DLD1 (cell line): ENCODE data around the gene ADD1.
"Not testable (repeated sequence)": the region's sequence is repeated elsewhere in the genome, so short reads cannot be mapped to it uniquely, and the experiment has no call there.

ENCODE experiments used
- in situ Hi-C: cut with HindIII; loops from 2 replicates; pipeline ENCODE4 v1.10.0; 2017; ENCODE audit warnings: low sequenced_read_pairs

Gene ADD1

DNA sequence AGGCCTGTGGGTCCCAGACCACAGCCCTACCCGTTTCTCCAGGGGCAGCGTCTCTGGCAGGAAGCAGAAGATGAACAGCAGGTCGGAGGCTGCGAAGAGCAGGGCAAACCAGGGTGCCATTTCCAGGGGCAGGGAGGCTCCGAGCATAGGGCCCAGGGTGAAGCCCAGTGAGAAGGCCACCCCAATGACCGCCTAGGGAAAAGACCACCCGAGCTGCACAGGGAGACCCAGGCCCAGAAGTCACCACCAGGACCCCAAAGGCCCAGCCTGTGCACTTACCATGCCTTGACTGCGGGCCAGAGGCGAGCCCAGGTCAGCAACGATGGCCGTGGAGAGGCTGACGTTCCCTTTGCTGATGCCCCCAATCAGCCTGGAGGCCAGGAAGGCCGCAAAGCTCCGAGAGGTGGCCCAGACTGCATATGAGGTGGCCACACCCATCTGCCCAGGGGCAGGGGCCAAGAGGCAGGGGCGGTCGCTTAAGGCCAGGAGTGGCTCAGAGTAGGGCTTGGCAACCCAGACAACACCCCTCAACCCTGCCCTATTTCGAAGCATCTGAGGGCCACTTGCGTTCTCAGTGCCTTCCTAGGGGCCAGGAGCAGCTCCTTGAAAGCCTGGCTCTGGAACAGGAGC, 88.8 kb downstream of the ADD1 start:
- in situ Hi-C loops = no loop called here

DNA sequence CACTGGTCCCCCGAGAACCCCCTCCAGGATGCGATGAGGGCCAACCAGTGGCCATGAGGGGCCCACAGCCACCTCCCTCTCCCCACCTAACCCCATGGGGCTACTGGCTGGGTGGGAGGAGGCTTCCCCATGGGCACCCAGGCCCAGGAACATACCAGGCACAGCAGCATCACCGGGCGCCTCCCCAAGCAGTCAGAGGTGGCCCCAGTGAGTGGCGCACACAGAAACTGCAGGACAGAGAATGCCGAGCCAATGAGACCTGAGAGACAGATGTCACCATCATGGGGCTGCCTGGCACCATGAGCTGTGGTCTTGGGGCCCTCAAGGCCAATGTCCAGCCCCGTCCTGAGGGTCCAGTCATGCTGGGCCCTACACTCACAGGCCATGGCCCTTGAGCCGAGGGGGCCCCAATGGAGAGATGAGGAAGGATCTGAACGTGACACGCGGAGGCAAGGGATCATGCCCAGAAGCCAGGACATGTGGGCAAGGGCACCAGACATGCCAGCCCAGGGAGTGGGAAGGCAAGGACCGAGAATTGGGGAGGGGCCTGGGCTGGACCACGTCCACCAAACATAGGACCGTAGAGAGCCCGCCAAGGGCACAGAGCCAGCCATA, 89.4 kb downstream of the ADD1 start:
- in situ Hi-C loops = no loop called here

GRCh38 chr4:2933566-2934076, 90.0 kb downstream of the ADD1 start:
- in situ Hi-C loops = no loop called here

DNA sequence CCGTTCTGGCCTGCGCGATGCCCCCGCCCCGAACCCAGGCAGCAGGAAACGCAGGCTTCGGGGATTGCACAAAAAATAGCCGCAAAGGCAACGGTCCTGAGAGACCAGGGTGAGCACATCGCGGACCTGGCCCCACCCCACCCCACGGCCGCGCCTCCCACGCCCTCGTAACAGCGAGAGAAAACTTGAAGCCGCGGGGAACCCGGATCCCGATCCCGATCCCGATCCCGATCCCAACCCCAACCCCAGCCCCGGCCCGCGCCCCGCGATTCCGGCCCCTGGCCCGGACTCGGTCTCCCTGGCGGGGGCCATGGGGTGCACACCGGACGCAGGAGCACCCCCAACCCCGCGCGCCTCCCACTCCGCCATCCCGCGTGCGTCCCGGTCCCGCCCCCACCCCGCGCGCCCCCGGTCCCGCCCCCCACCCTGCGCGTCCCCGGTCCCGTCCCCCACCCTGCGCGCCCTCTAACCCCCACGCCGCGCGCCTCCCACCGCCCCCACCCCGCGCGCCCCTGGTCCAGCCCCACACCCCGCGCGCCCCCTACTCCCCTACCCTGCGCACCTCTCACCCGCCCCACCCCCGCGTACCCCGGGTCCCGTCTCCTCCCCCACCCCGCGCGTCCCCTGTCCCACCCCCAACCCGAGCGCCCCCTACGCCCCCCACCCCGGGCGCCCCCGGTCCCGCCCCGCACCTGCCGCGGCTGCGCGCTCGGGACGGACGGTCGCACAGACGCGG, 90.6 kb downstream of the ADD1 start:
- in situ Hi-C loops = no loop called here

DNA sequence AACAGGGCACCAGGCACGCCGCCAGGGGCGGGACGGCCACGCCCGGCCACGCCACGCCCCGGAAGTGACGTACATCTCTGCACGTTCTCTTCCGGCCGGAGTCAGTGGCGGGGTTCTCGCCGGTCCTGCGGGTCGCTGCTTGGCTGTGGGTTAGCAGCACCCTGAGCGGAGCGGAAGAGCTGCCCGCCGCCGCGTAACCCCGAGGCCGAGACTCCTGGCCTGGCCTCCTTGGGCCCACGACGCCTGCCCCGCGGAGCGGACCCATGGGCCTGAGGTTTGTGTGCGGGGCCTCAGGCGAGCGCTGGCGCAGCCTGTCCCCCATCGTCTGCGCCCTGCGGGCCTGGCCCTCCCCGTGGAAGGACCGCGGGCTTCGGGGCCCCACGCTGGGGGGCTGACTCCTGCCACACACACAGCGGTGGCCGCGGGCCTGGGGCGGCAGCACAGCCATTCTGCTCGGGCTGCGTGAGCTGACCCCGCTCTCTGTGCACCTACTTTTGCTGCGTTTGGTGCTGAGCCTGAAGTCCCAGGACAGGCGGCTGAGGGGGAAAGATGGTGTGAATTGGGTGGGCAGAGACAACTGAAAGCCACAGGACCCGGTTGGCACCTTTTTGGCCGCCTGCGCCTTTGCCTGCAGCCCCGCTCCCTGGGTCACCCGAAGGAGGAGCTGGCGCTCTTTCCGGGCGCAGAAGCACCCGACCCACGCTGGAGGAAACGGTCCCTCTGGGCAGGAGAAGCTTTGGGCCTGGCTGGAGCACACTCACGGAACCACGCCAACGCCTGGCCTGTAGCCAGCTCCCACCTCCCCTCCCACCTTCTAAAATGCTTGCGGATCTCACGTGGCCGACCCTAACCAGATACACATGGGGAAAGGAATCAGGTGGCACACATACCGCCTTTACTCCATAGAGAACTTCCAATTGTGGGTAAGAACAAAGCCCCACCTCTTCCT, 91.4 kb downstream of the ADD1 start:
- in situ Hi-C loops = no loop called here

DNA sequence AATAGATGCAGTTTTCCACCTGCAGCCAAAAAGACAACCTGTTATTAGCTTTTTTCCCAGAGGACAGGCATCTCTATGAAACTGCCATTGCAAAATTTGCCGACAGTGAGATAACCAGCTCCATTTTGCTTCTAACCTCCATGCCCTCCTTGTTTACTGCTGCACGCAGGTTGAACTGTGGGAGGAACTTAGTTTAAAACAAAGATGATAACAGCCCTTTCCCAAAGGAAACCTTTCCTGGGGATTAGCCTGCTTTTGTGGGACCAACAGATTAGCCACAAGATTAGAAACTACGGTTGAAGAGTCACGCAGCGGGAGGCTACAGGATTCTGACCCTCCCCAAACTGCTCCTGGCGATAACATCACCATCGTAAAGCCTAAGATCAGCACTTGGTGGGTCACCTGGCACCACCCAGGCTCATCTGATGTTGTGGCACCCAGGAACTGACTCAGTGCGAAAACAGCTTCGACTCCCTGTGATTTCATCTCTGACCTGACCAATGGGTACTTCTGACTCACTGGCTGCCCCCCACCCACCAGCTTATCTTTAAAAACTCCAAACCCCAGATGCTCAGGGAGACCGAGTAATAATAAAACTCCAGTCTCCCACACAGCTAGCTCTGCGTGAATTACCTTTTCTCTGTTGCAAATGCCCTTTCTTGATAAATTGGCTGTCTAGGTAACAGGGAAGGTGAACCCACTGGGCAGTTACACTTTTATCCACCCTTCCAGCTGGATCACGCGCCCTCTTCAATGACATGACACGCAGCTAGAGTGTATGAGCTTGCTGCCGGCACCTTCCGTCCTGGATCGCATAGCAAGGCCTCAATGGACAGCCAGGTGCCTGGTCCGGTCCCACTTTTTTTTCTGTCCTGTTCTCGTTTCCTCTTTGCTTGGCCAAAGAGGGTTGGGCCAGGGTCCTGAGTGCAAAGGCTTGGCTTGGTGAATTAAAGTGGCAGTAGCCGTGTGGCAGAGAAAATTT, 92.4 kb downstream of the ADD1 start:
- in situ Hi-C loops = no loop called here

- in situ Hi-C loops = no loop called here
Observed at GRCh38 chr4:2936773-2937145, 93.1 kb downstream of the ADD1 start.

GRCh38 chr4:2937146-2937857, 93.7 kb downstream of the ADD1 start:
- in situ Hi-C loops = no loop called here

DNA sequence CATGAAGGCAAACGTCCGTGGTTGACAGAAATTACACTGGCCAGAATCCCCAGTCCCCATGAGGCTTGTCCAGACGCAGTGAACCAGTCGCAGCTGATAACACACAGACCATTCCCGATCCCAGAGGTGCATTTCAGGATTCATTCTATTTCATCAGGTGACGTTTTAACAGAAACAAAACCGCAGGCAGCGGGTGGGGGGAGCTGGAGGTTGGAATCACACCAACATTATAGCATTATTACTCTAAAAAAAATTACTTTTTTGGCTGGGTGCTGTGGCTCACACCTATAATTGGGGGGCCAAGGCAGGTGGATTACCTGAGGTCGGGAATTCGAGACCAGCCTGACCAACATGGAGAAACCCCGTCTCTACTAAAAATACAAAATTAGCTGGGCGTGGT, 94.3 kb downstream of the ADD1 start:
- in situ Hi-C loops = no loop called here

- in situ Hi-C loops = not testable (repeated sequence)
Observed at GRCh38 chr4:2938411-2938810, 94.8 kb downstream of the ADD1 start.

GRCh38 chr4:2938906-2939305, 95.3 kb downstream of the ADD1 start:
- in situ Hi-C loops = no loop called here

DNA sequence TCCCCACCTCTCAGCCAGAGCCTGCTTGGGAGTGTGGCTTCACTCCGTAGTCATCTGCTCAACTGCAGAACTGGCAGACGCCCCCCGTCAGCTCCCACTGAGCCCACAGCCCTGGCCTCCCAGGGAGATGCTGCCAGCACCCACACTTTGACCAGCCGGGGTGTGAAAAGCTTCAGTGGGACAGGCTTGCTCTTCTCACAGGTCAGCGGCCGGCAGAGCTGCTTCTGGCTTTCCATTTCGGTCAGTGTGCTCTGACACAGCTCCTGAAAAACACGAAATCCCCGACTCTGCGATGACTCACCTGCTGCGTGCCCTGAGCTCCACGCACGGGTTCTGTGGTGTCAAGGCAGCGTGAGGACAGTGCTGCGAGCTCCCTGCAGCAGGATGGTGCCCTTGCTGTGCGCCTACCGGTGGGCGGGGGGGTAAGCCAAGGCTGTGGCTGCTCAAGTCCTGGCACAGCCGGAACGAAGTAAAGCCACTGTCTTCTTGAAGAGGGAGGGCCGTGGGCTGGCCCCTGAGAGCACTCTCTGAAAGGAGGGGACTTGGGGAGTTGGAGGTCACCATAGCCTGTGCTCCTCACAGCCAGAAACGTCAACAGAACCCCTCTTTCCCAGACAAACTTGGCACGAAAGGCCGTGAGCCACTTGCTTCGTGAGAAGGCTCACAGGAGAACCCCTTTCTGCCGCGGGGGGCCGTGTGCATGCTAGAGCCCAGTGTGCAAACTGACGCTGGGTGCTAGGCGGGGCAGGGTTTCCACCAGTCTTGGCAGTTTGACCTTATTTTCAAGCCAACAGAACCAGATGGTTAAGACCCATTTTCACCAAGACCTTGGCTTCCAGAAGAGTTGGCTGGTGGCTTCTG, 96.0 kb downstream of the ADD1 start:
- in situ Hi-C loops = no loop called here

- in situ Hi-C loops = no loop called here
Observed at GRCh38 chr4:2940267-2941137, 96.9 kb downstream of the ADD1 start.

DNA sequence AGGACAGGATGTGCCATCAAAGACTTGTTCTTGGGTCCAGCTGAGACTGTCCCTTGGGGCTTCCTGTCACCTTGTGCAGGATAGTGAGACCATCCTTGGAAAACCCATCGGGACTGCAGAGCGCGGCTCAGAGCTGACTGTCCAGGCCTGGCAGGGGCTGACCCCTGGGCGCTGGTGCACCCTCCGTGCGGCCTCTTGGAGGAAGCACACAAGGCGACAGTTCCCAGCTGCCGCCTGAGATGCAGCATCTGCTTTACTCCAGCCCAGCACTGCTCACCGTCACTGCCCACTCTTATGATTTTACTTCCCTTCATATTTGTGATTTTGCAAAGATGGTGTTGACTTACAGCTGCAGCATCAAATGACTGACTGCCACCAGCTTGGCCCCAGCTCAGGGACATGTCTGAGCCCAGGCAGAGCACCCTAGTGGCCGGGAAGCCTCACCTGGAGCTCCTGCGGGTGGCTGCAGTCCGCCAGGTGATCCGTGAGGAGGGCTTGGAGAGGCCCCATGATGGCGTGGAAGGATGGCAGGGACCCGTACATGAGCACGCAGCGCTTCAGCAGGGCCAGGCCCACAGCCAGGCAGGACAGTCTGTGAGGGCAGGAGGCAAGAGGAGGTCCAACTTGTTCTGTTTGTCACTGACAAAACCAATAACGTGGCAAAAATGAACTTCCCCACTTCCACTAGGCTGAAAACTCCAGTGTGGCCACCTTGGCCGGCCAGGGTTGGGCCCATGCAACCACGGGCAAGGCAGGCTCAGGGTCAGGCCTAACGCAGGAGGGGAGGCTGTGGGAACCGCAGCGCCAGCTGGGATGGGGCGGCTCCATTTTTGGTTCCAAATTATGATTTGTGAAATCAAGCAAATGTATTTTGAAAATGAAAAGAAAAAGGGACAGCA, 97.7 kb downstream of the ADD1 start:
- in situ Hi-C loops = no loop called here

DNA sequence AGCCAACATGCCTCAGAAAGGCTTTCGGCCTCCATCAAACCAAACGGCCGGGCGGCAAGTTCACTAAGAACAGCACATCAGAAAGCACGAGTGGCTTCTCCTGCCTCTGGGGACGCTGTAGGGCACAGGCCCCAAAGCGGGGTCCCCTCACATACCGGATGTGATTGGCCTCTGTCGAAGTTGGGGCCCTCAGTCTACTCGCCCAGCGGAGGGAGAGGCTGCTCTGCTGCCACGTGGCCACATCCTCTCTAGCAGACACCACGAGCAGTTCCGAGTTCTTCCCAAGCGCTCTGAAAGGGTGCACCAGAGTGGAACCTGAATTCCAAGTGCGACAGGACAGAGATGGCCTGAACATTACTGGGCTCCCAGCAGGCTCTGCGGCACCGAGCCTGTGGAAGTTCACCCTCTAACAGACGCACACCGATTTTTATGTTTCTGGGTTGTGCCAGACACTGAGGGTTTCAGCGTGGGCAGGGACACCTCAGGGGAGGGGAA, 98.4 kb downstream of the ADD1 start:
- in situ Hi-C loops = no loop called here
